ENCODE data around the gene ULK1. TPM values are rescaled to one million over a fixed set of nuclear protein-coding genes. Genes with fewer than 3 reads are reported as not detected.

Gene ULK1
- total RNA-seq, 1 donor from 2014 or later = 57.4 TPM

DNA sequence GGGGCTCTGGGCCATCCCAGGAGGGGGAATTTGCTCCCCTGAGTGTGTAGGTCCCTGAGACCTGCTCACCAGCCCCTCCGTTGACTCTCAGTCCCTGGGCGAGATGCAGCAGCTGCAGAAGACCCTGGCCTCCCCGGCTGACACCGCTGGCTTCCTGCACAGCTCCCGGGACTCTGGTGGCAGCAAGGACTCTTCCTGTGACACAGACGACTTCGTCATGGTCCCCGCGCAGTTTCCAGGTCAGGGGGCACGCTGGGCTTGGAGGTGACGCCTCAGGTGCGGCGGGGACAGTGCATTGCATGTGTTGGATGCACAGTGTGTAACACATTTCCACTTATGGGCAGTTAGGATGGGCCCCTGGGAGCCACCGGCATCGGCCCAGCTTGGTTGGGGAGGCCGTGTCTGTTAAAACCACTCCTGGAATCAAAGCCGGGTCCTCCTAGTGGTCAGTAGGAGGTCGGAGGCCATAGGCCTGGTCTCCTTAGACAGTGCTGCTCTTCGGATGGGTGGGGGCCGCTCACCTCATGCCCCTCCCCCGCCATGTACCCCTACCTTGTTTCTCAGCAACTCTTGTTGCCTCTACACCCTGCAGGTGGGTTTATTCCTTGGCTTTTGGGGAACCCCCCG, 17.5 kb downstream of the ULK1 start:
- TF ChIP-seq, protein P1, sequence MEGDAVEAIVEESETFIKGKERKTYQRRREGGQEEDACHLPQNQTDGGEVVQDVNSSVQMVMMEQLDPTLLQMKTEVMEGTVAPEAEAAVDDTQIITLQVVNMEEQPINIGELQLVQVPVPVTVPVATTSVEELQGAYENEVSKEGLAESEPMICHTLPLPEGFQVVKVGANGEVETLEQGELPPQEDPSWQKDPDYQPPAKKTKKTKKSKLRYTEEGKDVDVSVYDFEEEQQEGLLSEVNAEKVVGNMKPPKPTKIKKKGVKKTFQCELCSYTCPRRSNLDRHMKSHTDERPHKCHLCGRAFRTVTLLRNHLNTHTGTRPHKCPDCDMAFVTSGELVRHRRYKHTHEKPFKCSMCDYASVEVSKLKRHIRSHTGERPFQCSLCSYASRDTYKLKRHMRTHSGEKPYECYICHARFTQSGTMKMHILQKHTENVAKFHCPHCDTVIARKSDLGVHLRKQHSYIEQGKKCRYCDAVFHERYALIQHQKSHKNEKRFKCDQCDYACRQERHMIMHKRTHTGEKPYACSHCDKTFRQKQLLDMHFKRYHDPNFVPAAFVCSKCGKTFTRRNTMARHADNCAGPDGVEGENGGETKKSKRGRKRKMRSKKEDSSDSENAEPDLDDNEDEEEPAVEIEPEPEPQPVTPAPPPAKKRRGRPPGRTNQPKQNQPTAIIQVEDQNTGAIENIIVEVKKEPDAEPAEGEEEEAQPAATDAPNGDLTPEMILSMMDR (IDR thresholded peaks at IDR 0.05; ENCODE audit: borderline replicate concordance) = no peak
- H3K27ac ChIP-seq (replicated peaks) = peak overlapping the region; percentile 83
- no peaks in the 10 kb centered on the region for H3K9me3 ChIP-seq (replicated peaks)
- H3K4me3 ChIP-seq = no peak overlapping the region
- peaks cover 91% of the 10 kb centered on the region for H3K36me3 ChIP-seq
- no peaks in the 10 kb centered on the region for H3K27me3 ChIP-seq (ENCODE audit: low read depth)
- peaks cover 40% of the 10 kb centered on the region for H3K4me1 ChIP-seq
- no peak for DNase-seq
- intact Hi-C loops (cut with micrococcal nuclease) = no loop called here

DNA sequence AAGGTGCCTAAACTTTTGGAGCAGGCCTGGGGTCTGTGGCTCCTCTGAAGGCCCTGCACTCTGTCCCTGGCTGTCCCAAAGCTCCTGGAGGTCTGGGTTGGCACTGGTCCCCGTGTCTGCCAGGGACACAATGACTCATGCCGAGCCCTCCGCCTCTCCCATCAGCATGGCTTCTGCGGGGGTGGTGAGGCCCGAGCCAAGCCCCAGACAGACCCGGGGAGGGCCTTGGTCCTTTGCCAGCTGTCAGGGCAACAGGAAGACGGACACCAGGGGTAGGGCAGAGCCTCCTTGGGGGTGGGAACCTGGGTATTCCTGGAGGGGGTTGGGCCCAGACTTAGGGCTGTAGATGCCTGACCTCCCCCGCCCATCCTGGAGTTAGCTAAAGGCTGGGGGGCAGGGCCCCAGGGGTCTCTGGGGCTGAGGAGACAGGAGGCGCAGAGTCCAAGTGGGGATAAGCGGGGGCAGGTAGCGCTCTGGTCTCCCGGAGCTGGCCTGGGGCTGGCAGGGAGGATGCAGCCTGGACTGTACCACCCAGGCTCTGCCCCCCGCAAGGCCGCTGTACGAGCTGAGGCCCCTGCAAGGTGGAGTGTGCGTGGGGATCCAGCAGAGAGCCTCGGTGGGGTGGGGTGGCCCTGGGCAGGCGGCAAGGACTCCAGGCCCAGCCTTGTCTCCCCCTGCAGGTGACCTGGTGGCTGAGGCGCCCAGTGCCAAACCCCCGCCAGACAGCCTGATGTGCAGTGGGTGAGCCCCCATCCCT, 18.3 kb downstream of the ULK1 start:
- Histone ChIP-seq H3K9me3 (replicated peaks) (no peaks in the 10 kb centered on the region), H3K4me1 (peaks cover 40% of the 10 kb centered on the region), H3K27me3 (ENCODE audit: low read depth) (no peaks in the 10 kb centered on the region), H3K4me3 (peak overlapping the region; percentile 11), H3K36me3 (peaks cover 89% of the 10 kb centered on the region), H3K27ac (replicated peaks) (peak overlapping the region; percentile 83)
- DNase-seq = peak; percentile 91
- TF ChIP-seq, protein P1 (IDR thresholded peaks at IDR 0.05; ENCODE audit: borderline replicate concordance) = no peak
- intact Hi-C loops (cut with micrococcal nuclease) = no loop called here

DNA sequence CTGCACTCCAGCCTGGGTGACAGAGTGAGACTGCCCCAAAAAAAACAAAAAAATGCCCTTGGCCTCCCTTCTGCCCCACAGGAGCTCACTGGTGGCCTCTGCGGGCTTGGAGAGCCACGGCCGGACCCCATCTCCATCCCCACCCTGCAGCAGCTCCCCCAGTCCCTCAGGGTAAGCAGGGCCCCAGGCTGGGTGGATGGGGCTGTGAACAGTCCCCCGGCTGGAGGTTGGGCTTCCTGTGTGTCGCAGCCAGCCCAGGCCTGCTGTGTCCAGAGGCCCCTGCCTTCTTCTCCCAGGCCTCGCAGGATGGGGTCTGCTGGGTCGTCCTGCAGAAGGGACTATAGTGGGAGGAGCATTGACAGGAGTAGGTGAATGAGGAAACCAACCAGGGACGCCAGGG, 19.2 kb downstream of the ULK1 start:
- TF ChIP-seq, protein P1 (IDR thresholded peaks at IDR 0.05; ENCODE audit: borderline replicate concordance) = no peak
- intact Hi-C loops (cut with micrococcal nuclease) = no loop called here
- Histone ChIP-seq H3K4me3 (no peak overlapping the region), H3K27ac (replicated peaks) (no peak overlapping the region), H3K4me1 (peaks cover 40% of the 10 kb centered on the region), H3K36me3 (peaks cover 82% of the 10 kb centered on the region), H3K27me3 (ENCODE audit: low read depth) (no peaks in the 10 kb centered on the region), H3K9me3 (replicated peaks) (no peaks in the 10 kb centered on the region)
- no peak for DNase-seq

DNA sequence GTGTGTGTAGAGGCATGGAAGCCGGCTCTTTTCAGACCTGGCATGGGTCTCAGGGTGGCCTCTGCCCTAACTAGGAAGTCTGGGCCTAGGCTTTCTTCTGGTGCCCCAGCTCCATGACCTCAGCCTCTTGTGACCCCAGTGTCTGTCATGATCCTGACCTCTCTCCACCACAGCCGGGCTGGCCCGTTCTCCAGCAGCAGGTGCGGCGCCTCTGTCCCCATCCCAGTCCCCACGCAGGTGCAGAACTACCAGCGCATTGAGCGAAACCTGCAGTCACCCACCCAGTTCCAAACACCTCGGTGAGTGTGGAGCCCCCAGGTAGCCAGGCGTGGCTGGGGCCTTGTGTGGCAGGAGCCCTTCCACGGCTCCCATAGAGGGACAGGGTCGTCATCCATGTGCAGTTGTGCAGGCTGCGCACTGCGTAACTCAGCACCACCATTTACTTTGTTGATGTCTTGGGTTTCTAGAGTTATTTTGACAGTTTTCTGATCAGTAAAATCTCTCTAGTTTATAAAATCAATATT, 19.8 kb downstream of the ULK1 start:
- H3K9me3 ChIP-seq (replicated peaks) = no peaks in the 10 kb centered on the region
- H3K36me3 ChIP-seq = peaks cover 80% of the 10 kb centered on the region
- no peak for DNase-seq
- intact Hi-C loops (cut with micrococcal nuclease) = no loop called here
- no peak overlapping the region for H3K4me3 ChIP-seq
- TF ChIP-seq, protein P1 (IDR thresholded peaks at IDR 0.05; ENCODE audit: borderline replicate concordance) = no peak
- H3K4me1 ChIP-seq = peaks cover 40% of the 10 kb centered on the region
- H3K27ac ChIP-seq (replicated peaks) = no peak overlapping the region
- H3K27me3 ChIP-seq (ENCODE audit: low read depth) = no peaks in the 10 kb centered on the region

DNA sequence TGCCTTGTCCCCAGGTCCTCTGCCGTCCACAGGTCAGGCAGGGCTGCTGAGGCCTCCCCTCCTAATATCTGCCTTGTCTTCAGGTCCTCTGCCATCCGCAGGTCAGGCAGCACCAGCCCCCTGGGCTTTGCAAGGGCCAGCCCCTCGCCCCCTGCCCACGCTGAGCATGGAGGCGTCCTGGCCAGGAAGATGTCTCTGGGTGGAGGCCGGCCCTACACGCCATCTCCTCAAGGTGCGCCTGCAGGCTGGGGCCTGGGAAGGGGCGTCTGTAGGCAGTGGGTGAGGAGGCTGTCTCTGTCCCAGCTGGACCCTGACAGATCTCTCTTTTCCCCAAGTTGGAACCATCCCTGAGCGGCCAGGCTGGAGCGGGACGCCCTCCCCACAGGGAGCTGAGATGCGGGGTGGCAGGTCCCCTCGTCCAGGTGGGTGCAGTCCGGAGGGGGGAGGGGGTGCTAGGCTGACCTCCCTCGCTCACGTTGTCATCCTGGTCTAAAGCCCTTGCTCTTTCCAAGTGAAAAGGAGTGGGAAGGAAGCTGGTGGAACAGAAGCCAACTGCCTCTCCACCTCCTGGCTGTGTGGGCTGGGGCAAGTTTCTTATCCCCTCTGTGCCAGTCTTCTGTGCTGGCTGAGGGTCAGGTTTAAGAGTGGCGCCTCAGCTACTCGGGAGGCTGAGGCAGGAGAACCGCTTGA, 20.7 kb downstream of the ULK1 start:
- intact Hi-C loops (cut with micrococcal nuclease) = no loop called here
- DNase-seq = no peak
- H3K27me3 ChIP-seq (ENCODE audit: low read depth) = no peaks in the 10 kb centered on the region
- no peak overlapping the region for H3K4me3 ChIP-seq
- TF ChIP-seq, protein P1 (IDR thresholded peaks at IDR 0.05; ENCODE audit: borderline replicate concordance) = no peak
- H3K9me3 ChIP-seq (replicated peaks) = no peaks in the 10 kb centered on the region
- H3K36me3 ChIP-seq = peaks cover 80% of the 10 kb centered on the region
- H3K27ac ChIP-seq (replicated peaks) = no peak overlapping the region
- H3K4me1 ChIP-seq = peaks cover 42% of the 10 kb centered on the region

Data from left ventricle myocardium inferior (tissue), 1 donor.